Activated CD4-positive, alpha-beta T cell treated with anti-CD3 and anti-CD28 coated beads, Interleukin-2, amount 10 ng/mL, durations not matched to agents 7 days and 5 days (primary cell): Measurements from ENCODE around the gene PDZD2. TPM values are rescaled to one million over a fixed set of nuclear protein-coding genes. Genes with fewer than 3 reads are reported as not detected.
"Not testable (repeated sequence)": the region's sequence is repeated elsewhere in the genome, so short reads cannot be mapped to it uniquely, and the experiment has no call there.

ENCODE experiments used
- CTCF ChIA-PET: fragments of 350-600 bp; sonication (Branson Sonifier 250); formaldehyde crosslinking; loops from one replicate; lab custom pipeline; 2021; ENCODE audit warnings: antibody characterized with exemption; lab: Charles Lee
- POLR2A ChIA-PET: fragments of 350-600 bp; sonication (Branson Sonifier 250); formaldehyde crosslinking; loops from one replicate; lab custom pipeline; 2021; ENCODE audit warnings: antibody characterized with exemption; lab: Charles Lee
- DNase-seq: peaks from one replicate; pipeline ENCODE4 v3.0.0-alpha.2; 2020
- H3K27ac Mint-ChIP-seq: one replicate; pipeline ENCODE4 v1.8.0; 2021; ENCODE audit warnings: mild to moderate bottlenecking, moderate library complexity, mixed read lengths
- H3K27me3 Mint-ChIP-seq: one replicate; pipeline ENCODE4 v1.8.0; 2021; ENCODE audit warnings: mixed read lengths
- H3K36me3 Mint-ChIP-seq: one replicate; pipeline ENCODE4 v1.8.0; 2021; ENCODE audit warnings: low read depth, mixed read lengths
- H3K4me1 Mint-ChIP-seq: one replicate; pipeline ENCODE4 v1.8.0; 2021; ENCODE audit warnings: mixed read lengths
- H3K4me3 Mint-ChIP-seq: one replicate; pipeline ENCODE4 v1.8.0; 2021; ENCODE audit warnings: mild to moderate bottlenecking, moderate library complexity, mixed read lengths
- H3K9me3 Mint-ChIP-seq: one replicate; pipeline ENCODE4 v1.8.0; 2021; ENCODE audit warnings: mixed read lengths
- total RNA-seq, 2 experiments: library from RNA; stranded (reverse); gene quantifications; one replicate each; pipeline ENCODE4 v1.2.3, GENCODE V29; 2021

The PDZD2 gene
- not detected for total RNA-seq

DNA sequence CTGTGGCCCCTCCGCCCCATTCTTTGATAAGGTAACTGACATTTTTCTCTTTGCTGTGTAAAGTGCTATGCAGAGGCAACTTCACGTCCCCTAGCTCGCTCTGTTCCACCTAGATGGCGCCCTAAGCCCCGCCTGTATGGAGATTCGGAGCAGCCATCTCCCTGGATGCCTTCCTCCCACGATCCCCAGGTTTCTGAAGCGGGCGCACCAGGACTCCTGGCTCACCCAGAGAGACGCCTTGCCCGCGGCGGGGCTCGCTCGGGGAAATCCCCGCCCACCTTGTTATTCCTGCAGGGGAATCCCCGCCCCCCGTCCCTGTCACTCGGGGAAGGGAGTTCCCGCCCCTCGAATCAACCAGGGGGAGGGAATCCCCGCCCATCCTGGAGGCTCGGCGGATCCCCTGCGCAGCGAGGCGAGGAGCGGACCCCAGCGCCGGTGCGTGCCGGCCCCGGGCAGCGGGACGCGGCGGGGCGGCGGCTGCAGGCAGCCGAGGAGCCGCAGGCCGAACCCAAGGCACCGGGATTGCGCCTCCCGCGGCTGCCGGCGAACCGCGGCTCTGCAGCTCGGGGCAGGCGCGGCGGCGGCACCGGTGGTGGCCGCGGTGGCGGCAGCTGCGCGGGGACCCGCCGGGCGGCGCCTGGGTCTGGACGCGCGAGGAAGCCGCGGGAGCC lies at the start of gene PDZD2:
TSS of gene PDZD2 (plus strand) at position 384 of the 671 bp plus-strand sequence.
- Mint-ChIP-seq H3K4me3 (peak within 1 kb of the TSS; percentile 79), H3K4me1 (peaks cover 4% of the 10 kb centered on the region), H3K9me3 (no peaks in the 10 kb centered on the region), H3K36me3 (no peaks in the 10 kb centered on the region), H3K27me3 (peaks cover 23% of the 10 kb centered on the region), H3K27ac (no peak within 1 kb of the TSS)
- ChIA-PET POLR2A (no interaction called here), CTCF (interaction anchor here (0.8 to 2.2 kb wide), 3 partner anchors 10 to 438 kb away, joined by 3 to 5 read pairs (median 3); no protein-coding TSS in a partner anchor)
- DNase-seq, result peak; percentile 61

DNA sequence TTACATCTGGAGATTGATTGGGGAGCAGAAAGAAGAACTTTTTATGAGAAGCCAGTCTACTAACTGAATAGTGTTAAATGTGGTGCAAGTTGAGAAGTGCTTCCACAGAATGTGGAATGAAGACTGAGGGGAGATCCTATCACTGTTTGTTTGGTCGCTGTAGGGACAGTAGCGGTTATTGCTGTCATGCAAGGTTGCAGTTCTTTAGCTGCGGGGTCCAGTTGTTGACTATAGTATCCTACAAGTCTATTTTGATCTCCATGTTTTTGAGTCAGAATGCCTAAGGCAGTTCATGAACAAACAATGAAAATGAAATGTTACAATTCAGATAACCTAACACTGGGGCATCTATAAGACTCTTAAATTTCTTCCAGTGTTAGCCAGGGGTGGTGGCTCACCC lies 45.3 kb upstream of the PDZD2 start:
- CTCF ChIA-PET, result no interaction called here

DNA sequence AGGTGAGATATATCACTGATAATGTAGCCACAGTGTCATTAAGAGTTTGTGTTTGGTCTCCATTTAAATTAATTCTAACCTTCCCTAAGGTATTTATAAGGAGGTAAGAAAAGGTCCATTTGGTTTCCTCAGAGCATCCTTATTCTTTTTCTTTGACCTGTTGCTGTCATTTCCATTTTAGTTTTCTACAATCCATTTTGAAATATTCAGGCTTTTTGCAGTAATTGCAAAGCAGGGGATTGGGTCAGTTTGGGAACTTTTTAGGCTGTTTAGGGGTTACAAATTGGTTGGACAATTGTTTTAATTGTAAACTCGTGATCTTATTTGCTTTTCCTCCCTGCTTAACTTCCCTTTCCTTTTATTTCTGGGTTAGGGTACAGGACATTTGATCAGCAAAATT lies 42.6 kb upstream of the PDZD2 start:
- POLR2A ChIA-PET, result no interaction called here
- no peak overlapping the region for H3K27ac Mint-ChIP-seq
- no peak overlapping the region for H3K4me3 Mint-ChIP-seq
- H3K36me3 Mint-ChIP-seq, result no peaks in the 10 kb centered on the region
- no peak for DNase-seq
- peaks cover 12% of the 10 kb centered on the region for H3K27me3 Mint-ChIP-seq
- H3K9me3 Mint-ChIP-seq, result no peaks in the 10 kb centered on the region
- CTCF ChIA-PET, result no interaction called here
- H3K4me1 Mint-ChIP-seq, result no peaks in the 10 kb centered on the region

More for the DNA sequence above, 45.3 kb upstream of the PDZD2 start:
- DNase-seq, result no peak
- H3K9me3 Mint-ChIP-seq, result no peaks in the 10 kb centered on the region
- POLR2A ChIA-PET, result no interaction called here
- H3K27me3 Mint-ChIP-seq, result peaks cover 10% of the 10 kb centered on the region
- H3K36me3 Mint-ChIP-seq, result no peaks in the 10 kb centered on the region
- no peak overlapping the region for H3K27ac Mint-ChIP-seq
- no peaks in the 10 kb centered on the region for H3K4me1 Mint-ChIP-seq
- H3K4me3 Mint-ChIP-seq, result no peak overlapping the region

DNA sequence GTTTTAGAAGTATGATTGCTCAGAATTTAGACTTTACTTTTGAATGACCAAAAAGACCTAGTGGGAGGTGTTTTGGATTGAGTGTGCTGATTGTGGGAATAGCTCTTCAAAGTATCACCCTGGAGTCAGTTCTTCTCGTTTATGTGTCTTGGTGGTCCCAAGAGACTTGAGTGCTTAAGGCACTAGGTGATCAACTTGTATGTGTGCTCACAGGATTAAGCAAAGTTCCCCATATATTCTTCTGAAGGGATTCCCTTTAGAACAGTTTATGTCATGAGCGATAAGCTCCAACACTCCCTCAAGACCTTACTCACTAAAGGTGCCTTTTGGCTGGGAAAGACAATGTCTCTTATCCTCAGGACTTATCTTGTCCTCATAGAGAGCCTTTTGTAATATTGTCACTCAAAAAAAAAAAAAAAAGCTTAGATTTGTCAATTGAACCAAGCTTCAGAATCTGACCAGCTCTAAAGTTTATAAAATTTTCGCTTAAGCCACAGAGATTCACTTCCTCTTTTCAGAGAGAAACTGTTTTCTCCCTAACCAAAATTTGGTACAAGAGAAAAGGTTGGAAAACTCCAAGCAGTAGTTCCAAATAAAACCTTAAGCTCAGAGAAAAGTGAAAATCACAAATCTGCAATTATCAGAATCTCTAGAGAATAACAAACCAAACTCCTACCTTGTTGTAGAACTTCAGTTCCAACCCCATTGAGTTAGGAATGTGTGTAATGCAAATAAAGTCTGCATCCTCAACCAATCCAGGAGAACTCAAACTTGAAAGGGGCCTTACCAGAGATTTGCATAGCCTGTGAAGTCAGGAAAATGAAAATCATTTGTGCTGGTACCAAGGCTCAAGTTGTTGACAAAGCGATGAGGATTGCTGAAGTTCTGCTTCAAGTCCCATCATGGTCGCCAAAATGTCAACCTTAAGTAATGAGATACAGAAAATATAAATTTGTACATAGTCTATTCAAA lies 40.0 kb upstream of the PDZD2 start:
- no peaks in the 10 kb centered on the region for H3K36me3 Mint-ChIP-seq
- ChIA-PET POLR2A (no interaction called here), CTCF (interaction anchor here (0.5 kb wide), 1 partner anchor 43 kb away, joined by 3 read pairs; no protein-coding TSS in a partner anchor)
- H3K9me3 Mint-ChIP-seq, result no peaks in the 10 kb centered on the region
- H3K4me1 Mint-ChIP-seq, result no peaks in the 10 kb centered on the region
- no peak for DNase-seq
- no peak overlapping the region for H3K4me3 Mint-ChIP-seq
- H3K27me3 Mint-ChIP-seq, result peaks cover 11% of the 10 kb centered on the region
- no peak overlapping the region for H3K27ac Mint-ChIP-seq

DNA sequence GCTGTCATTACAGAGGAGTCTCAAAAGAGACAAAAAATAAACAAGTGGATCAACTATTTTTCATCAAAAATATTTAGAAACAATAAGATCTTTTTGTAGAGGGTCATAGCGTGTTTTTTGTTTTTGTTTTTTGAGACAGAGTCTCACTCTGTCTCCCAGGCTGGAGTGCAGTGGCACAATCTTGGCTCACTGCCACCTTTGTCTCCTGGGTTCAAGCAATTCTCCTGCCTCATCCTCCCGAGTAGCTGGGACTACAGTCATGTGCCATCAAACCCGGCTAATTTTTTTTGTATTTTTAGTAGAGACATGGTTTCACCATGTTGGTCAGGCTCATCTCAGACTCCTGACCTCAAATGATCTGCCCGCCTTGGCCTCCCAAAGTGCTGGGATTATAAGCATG lies 36.6 kb upstream of the PDZD2 start:
- CTCF ChIA-PET, POLR2A ChIA-PET, H3K9me3 Mint-ChIP-seq, H3K4me3 Mint-ChIP-seq, DNase-seq, H3K27ac Mint-ChIP-seq, H3K27me3 Mint-ChIP-seq, H3K36me3 Mint-ChIP-seq, H3K4me1 Mint-ChIP-seq: not testable (repeated sequence)

DNA sequence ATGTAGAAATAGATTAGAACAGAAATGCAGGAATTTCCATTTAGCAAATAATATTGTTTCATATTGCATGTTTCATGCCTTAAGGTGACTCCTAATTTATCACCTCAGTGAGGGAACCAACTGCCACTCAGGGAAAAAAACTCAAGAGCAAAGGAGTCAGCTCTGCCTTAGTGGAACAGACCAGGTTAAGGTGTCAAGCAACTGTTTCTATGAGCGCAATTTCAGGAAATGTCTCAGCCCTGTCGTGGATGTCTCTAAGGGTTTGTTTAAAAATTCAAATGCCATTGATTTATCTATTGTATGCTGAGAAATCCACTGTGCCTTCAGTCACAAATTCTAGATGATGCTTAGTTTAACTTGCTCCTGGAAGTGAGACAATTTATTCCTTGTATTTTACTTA lies 34.7 kb upstream of the PDZD2 start:
- Mint-ChIP-seq H3K4me3 (no peak overlapping the region), H3K27ac (no peak overlapping the region), H3K27me3 (peaks cover 5% of the 10 kb centered on the region), H3K36me3 (no peaks in the 10 kb centered on the region), H3K9me3 (no peaks in the 10 kb centered on the region), H3K4me1 (no peaks in the 10 kb centered on the region)
- ChIA-PET POLR2A (no interaction called here), CTCF (no interaction called here)
- no peak for DNase-seq

DNA sequence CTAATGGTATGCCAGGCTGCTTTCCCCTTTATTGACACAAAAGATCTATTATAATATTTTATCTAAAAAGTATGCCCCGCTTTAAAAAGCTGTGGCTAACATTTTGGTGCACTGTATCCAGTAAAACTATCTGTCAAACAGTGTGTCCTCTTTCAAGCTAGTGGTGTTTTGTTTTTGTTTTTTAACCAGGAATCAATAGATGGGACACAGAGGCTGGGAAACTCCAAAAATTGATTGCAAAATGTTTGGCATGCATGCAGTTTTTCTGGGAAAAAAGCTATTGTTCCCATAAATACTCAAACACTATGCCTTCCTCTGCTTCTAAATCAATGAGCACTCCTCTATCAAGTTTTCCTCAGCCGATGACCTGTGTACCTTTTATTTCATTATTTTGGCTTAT lies 34.3 kb upstream of the PDZD2 start:
- Mint-ChIP-seq H3K36me3 (no peaks in the 10 kb centered on the region), H3K4me1 (no peaks in the 10 kb centered on the region), H3K27me3 (peaks cover 5% of the 10 kb centered on the region), H3K9me3 (no peaks in the 10 kb centered on the region), H3K27ac (no peak overlapping the region), H3K4me3 (no peak overlapping the region)
- DNase-seq, result no peak
- ChIA-PET POLR2A (no interaction called here), CTCF (no interaction called here)

DNA sequence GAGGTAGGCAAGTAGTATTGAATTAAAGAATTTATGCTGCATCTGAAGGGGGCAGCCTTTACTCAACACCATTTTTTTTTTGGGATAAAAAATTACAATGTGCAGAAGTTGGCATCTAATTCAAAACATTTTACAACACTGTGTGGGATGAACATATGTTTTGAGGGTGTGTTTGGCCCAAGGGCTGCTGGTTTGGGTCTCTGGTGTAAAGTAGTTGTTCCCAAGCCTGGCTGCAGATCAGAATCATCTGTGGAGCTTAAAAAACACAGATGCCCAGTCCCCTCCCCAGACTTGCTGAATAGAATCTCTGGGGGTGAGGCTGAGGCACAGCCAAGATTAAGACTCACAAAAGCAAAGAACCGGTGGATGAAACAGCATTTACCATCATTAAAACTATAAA lies 33.0 kb upstream of the PDZD2 start:
- H3K4me1 Mint-ChIP-seq, result no peaks in the 10 kb centered on the region
- peaks cover 3% of the 10 kb centered on the region for H3K27me3 Mint-ChIP-seq
- CTCF ChIA-PET, result no interaction called here
- no peak overlapping the region for H3K27ac Mint-ChIP-seq
- H3K36me3 Mint-ChIP-seq, result no peaks in the 10 kb centered on the region
- H3K4me3 Mint-ChIP-seq, result no peak overlapping the region
- POLR2A ChIA-PET, result no interaction called here
- DNase-seq, result no peak
- no peaks in the 10 kb centered on the region for H3K9me3 Mint-ChIP-seq

DNA sequence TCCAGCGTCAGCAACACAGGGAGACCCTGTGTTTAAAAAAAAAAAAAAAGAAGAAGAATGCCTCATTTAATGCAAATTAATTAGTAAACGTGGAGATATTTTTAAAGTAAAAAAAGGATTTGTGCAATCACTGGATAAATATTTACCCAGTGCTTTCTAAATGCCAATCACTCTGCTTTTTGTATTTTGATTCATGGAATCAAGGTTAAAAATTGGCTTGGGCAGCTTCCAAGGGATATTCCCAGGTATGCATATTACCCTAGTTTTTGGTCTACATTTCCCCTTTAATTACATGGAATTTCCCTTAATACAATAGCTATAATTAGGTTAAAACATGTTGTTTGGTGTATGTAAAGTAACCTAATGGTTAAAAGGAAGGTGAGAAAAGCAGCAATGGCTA lies 31.4 kb upstream of the PDZD2 start:
- ChIA-PET CTCF (interaction anchor here (1.0 kb wide), 1 partner anchor 11 kb away, joined by 5 read pairs; no protein-coding TSS in a partner anchor), POLR2A (no interaction called here)
- Mint-ChIP-seq H3K4me3 (no peak overlapping the region), H3K27ac (no peak overlapping the region), H3K27me3 (peaks cover 3% of the 10 kb centered on the region), H3K9me3 (no peaks in the 10 kb centered on the region), H3K36me3 (no peaks in the 10 kb centered on the region), H3K4me1 (no peaks in the 10 kb centered on the region)
- DNase-seq, result no peak

DNA sequence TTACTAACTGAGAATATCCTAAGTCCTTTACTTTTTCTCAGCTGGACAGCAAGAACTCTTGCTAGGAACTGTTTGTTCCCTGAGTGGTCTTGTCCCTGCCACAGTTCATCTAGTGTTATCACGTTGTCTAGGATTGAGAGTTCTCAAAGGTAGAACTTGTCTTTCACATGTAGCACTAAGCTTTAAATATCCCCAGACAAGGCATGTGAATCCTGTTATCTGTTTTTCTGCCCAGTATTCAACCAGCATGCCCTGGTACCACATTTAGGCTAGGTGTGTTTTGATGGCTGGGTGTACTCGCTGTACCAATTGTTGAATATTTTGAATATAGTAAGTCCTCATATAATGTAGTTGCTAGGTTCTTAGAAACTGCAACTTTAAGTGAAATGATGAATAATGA lies 27.9 kb upstream of the PDZD2 start:
- no peaks in the 10 kb centered on the region for H3K4me1 Mint-ChIP-seq
- no peaks in the 10 kb centered on the region for H3K27me3 Mint-ChIP-seq
- DNase-seq, result no peak
- POLR2A ChIA-PET, result no interaction called here
- H3K9me3 Mint-ChIP-seq, result peaks cover 3% of the 10 kb centered on the region
- no peaks in the 10 kb centered on the region for H3K36me3 Mint-ChIP-seq
- no peak overlapping the region for H3K27ac Mint-ChIP-seq
- CTCF ChIA-PET, result interaction anchor here (0.6 kb wide), 1 partner anchor 153 kb away, joined by 3 read pairs; no protein-coding TSS in a partner anchor
- no peak overlapping the region for H3K4me3 Mint-ChIP-seq

DNA sequence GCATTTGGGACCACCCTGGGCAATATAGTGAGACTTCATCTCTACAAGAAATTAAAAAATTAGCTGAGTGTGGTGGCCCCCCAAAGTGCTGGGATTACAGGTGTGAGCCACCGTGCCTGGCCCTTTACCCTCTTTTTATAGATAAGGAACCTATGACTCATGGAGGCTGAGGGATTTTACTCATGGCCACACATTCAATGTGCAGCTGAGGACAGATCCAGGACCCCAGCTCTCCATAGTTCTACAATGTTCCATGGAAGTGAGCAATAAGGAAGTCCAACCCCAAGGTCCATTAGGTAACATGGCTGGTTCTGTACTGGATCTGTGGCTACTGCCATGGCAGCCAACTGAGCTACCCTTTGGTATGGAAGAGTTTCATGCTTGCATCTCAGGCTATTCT lies 25.3 kb upstream of the PDZD2 start:
- Mint-ChIP-seq H3K27me3 (peaks cover 6% of the 10 kb centered on the region), H3K9me3 (peaks cover 3% of the 10 kb centered on the region), H3K4me1 (no peaks in the 10 kb centered on the region), H3K27ac (no peak overlapping the region), H3K4me3 (no peak overlapping the region), H3K36me3 (no peaks in the 10 kb centered on the region)
- CTCF ChIA-PET, result no interaction called here
- DNase-seq, result no peak
- POLR2A ChIA-PET, result no interaction called here

DNA sequence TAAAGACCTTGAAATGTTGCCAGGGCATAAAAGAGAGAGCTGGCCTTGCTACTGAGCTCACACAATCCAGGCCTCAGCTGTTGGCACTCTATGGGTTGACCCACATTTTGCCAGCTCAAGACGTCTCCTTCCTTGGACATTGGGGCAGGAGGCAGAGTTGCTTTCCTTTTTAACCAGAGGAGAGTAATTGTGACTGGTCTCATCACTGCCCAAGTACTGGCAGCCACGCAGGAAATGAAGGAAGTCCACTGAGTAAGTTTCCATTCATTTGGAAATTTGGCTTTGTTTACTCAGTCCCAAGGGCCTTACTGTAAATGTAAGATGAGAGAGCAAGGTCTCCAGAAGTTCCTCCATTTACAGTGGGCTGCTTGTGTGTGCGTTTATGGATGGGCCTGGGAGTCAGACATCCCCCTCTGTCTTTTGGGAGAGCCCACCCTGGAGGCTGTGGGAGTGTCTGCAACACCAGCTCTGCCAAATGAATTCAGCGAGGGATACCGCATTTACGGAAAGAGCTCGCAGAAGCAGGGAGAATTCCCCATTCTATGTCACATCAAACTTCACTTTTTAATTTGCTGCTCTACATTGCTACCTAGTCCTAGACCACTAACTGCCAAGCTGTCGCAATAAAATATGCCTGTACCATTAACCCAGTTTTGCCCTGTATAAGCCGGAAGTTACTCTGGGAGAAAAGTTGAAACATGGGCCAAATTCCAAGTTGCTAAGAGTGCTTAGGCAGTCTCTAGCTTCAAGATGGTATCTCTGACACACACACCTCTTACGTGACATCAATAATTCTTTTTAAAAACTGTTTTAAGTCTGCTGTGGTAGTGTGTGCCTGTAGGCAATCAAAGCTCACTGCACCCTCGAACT lies 24.5 kb upstream of the PDZD2 start:
- Mint-ChIP-seq H3K9me3 (peaks cover 3% of the 10 kb centered on the region), H3K36me3 (no peaks in the 10 kb centered on the region), H3K27me3 (peaks cover 6% of the 10 kb centered on the region), H3K4me1 (no peaks in the 10 kb centered on the region), H3K27ac (no peak overlapping the region), H3K4me3 (no peak overlapping the region)
- POLR2A ChIA-PET, result no interaction called here
- CTCF ChIA-PET, result interaction anchor here (0.7 kb wide), 1 partner anchor 1076 kb away, joined by 3 read pairs; no protein-coding TSS in a partner anchor
- no peak for DNase-seq
